Thymus (tissue), 11 donors: ENCODE results near the gene SHANK3. TPM values are rescaled to one million over a fixed set of nuclear protein-coding genes. Genes with fewer than 3 reads are reported as not detected.

Experiments
- DNase-seq, 9 donors: peaks; one replicate each; pipeline ENCODE4 v3.0.0-alpha.2; 2013; ENCODE audit warnings: low spot score in 9 of 9, low read depth in 6 of 9, missing footprints in 1 of 9
- H3K27ac ChIP-seq, 2 donors: one replicate each; pipeline ENCODE4 v1.5.1; 2013; ENCODE audit warnings: control low read depth in 1 of 2, low read depth in 1 of 2, low read length in 1 of 2, mild to moderate bottlenecking in 1 of 2, moderate library complexity in 1 of 2
- H3K27me3 ChIP-seq, 2 donors: one replicate each; pipeline ENCODE4 v1.5.1; 2013; ENCODE audit warnings: low read length in 1 of 2; ENCODE audit not compliant: control insufficient read depth in 2 of 2, insufficient read depth in 1 of 2
- H3K36me3 ChIP-seq, 2 donors: one replicate each; pipeline ENCODE4 v1.5.1; 2013; ENCODE audit warnings: low read length in 1 of 2, mild to moderate bottlenecking in 1 of 2, moderate library complexity in 1 of 2; ENCODE audit not compliant: control insufficient read depth in 2 of 2, insufficient read depth in 2 of 2
- H3K4me1 ChIP-seq, 2 donors: one replicate each; pipeline ENCODE4 v1.5.1; 2013; ENCODE audit warnings: low read length in 2 of 2; ENCODE audit not compliant: control insufficient read depth in 2 of 2, insufficient read depth in 2 of 2
- H3K4me3 ChIP-seq, 2 donors: one replicate each; pipeline ENCODE4 v1.5.1; 2013; ENCODE audit warnings: low read length in 2 of 2, control low read depth in 1 of 2, mild to moderate bottlenecking in 1 of 2
- H3K9me3 ChIP-seq, 2 donors: one replicate each; pipeline ENCODE4 v1.5.1; 2013; ENCODE audit warnings: low read length in 1 of 2, mild to moderate bottlenecking in 1 of 2; ENCODE audit not compliant: control insufficient read depth in 2 of 2, insufficient read depth in 1 of 2
- WGBS: extraction: QIAGEN DNeasy Blood & Tissue Kit; methylation state at CpG from one replicate; pipeline ENCODE4 v1.1.7; 2013; 5-methylcytosine and 5-hydroxymethylcytosine counted together
- polyA plus RNA-seq: library from polyadenylated mRNA; stranded (reverse); fragments of 200-250 nt; gene quantifications from one replicate; pipeline ENCODE4 v1.2.3, GENCODE V29; 2013
- total RNA-seq: library from RNA; stranded (reverse); fragments of 120-200 nt; gene quantifications from one replicate; pipeline ENCODE4 v1.2.4, GENCODE V29; 2013
- donor health status: healthy.

SHANK3 gene
- total and polyA plus RNA-seq, 2 donors: 0.61 to 8.6 TPM

- peaks cover 0 to 6% of the 10 kb centered on the region in 2 donors for H3K4me1 ChIP-seq
- H3K9me3 ChIP-seq: peaks cover 2 to 11% of the 10 kb centered on the region in 2 donors
- H3K36me3 ChIP-seq: no peaks in the 10 kb centered on the region
- no peak overlapping the region for H3K27ac ChIP-seq
- no peaks in the 10 kb centered on the region for H3K27me3 ChIP-seq
- H3K4me3 ChIP-seq: no peak overlapping the region
- WGBS: 95% methylated on average over 6 of the region's 6 CpGs
- DNase-seq: no peak
Measured at GRCh38 chr22:50683994-50684371, 11.4 kb downstream of the SHANK3 start.

- Histone ChIP-seq H3K9me3 (peaks cover 1 to 7% of the 10 kb centered on the region in 2 donors), H3K27me3 (no peaks in the 10 kb centered on the region), H3K4me3 (no peak overlapping the region), H3K4me1 (peaks cover 0 to 6% of the 10 kb centered on the region in 2 donors), H3K36me3 (no peaks in the 10 kb centered on the region), H3K27ac (no peak overlapping the region)
- no peak for DNase-seq
- WGBS: 96% methylated on average over 8 of the region's 8 CpGs
Measured at GRCh38 chr22:50684501-50684900, 11.9 kb downstream of the SHANK3 start.

- WGBS: 90% methylated on average over 10 of the region's 10 CpGs
- H3K27ac ChIP-seq: no peak overlapping the region
- peaks cover 0 to 6% of the 10 kb centered on the region in 2 donors for H3K4me1 ChIP-seq
- no peak for DNase-seq
- peaks cover 1 to 7% of the 10 kb centered on the region in 2 donors for H3K9me3 ChIP-seq
- no peaks in the 10 kb centered on the region for H3K36me3 ChIP-seq
- H3K4me3 ChIP-seq: no peak overlapping the region
- H3K27me3 ChIP-seq: no peaks in the 10 kb centered on the region
Measured at GRCh38 chr22:50684986-50685385, 12.4 kb downstream of the SHANK3 start.

- Histone ChIP-seq H3K4me3 (no peak overlapping the region), H3K4me1 (peaks cover 0 to 6% of the 10 kb centered on the region in 2 donors), H3K27me3 (no peaks in the 10 kb centered on the region), H3K36me3 (no peaks in the 10 kb centered on the region), H3K27ac (no peak overlapping the region), H3K9me3 (peaks cover 1 to 7% of the 10 kb centered on the region in 2 donors)
- WGBS: 71% methylated on average over 9 of the region's 9 CpGs
- no peak for DNase-seq
Measured at GRCh38 chr22:50686794-50687193, 14.2 kb downstream of the SHANK3 start.

- H3K4me1 ChIP-seq: peaks cover 0 to 6% of the 10 kb centered on the region in 2 donors
- H3K36me3 ChIP-seq: no peaks in the 10 kb centered on the region
- no peak overlapping the region for H3K4me3 ChIP-seq
- no peak for DNase-seq
- no peaks in the 10 kb centered on the region for H3K27me3 ChIP-seq
- H3K9me3 ChIP-seq: peaks cover 1 to 6% of the 10 kb centered on the region in 2 donors
- WGBS: 95% methylated on average over 10 of the region's 10 CpGs
- H3K27ac ChIP-seq: no peak overlapping the region
Measured at GRCh38 chr22:50687829-50688228, 15.2 kb downstream of the SHANK3 start.

DNA sequence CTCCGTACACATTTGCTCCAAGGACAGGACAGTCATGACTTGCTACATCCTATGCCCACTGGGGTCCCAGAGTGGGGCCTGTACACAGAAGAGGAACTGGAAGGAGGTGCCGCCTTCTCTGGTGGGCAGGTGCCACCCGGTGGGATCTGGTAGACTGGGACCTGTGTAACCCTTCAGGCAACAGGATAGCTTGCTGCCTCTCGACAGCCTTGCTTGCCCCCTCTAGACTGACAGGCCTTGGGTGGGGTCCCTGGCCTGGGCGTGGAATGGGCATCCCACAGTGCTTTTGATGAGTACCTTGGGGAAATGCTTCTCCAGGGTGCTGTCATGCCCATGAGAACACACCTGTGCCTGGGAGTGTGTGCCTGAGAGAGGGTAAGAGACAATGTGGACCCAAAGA, 15.8 kb downstream of the SHANK3 start:
- Histone ChIP-seq H3K27ac (no peak overlapping the region), H3K27me3 (no peaks in the 10 kb centered on the region), H3K4me1 (peaks cover 0 to 6% of the 10 kb centered on the region in 2 donors), H3K4me3 (no peak overlapping the region), H3K9me3 (peaks cover under 1 to 1% of the 10 kb centered on the region in 2 donors), H3K36me3 (no peaks in the 10 kb centered on the region)
- 90% methylated on average over 5 of the region's 5 CpGs for WGBS
- DNase-seq: no peak

DNA sequence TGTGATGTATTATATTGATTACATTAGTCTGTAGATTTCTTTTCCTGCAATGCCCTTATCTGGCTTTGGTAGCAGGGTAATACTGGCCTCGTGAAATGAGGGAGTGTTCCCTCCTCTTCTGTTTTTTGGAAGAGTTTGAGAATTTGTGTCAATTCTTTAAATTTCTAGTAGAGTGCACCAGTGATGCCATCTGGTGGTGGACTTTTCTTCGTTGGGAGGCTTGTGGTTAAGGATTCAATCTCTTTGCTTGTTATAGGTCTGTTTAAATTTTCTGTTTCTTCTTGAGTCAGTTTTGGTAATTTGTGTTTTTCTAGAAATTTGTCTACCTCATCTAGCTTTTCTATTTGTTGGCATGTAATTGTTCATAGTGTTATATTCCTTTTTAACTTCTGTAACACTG, 18.9 kb downstream of the SHANK3 start:
- H3K36me3 ChIP-seq: no peaks in the 10 kb centered on the region
- H3K9me3 ChIP-seq: peaks cover 0 to 1% of the 10 kb centered on the region in 2 donors
- H3K4me1 ChIP-seq: peaks cover 0 to 6% of the 10 kb centered on the region in 2 donors
- 67% methylated on average over 2 of the region's 2 CpGs for WGBS
- H3K27me3 ChIP-seq: no peaks in the 10 kb centered on the region
- H3K27ac ChIP-seq: no peak overlapping the region
- H3K4me3 ChIP-seq: no peak overlapping the region
- peak in 4 of 9 donors; percentile 23 to 39 (median 28) for DNase-seq

DNA sequence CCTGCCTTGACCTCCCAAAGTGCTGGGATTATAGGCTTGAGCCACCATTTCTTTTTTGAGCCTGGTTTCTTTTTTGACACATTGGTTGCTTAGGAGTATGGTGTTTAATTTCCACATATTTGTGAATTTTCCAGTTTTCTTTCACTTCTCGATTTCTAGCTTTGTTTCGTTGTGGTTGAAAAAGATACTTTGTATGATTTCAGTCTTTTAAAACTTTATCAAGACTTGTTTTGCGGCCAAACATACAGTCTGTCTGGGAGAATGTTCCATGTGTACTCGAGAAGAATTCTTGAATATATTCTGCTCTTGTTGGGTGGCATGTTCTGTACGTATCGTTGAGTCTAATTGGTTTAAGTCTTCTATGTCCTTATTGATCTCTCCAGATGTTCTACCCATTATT, 20.8 kb downstream of the SHANK3 start:
- Histone ChIP-seq H3K9me3 (no peaks in the 10 kb centered on the region), H3K4me3 (no peak overlapping the region), H3K27me3 (no peaks in the 10 kb centered on the region), H3K27ac (no peak overlapping the region), H3K4me1 (no peaks in the 10 kb centered on the region), H3K36me3 (no peaks in the 10 kb centered on the region)
- WGBS: 96% methylated on average over 6 of the region's 6 CpGs
- DNase-seq: no peak

DNA sequence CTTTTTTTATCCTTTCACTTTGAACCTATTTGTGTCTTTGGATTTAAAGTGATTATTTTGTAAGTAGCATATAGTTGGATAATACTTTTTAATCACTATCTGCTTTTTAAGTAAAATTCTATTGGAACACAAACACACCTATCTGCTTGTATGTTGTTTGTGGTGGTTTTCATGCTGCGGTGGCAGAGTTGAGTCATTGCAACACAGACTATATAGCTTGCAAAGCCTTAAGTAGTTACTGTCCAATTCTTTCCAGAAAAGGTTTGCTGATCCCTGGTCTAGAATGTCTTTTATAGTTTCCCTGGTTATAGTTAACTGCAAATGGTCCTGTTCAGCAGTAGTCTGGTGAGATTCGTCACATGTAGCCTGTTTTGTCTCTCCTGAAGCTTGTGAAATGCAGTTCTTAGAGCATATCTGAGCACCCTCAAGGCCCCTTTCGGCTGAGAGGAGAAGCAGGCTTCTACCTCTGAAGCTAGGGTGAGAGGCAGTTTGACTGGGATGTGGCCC, 21.5 kb downstream of the SHANK3 start:
- no peaks in the 10 kb centered on the region for H3K36me3 ChIP-seq
- H3K4me3 ChIP-seq: no peak overlapping the region
- H3K27ac ChIP-seq: no peak overlapping the region
- no peaks in the 10 kb centered on the region for H3K9me3 ChIP-seq
- WGBS: 97% methylated on average over 3 of the region's 3 CpGs
- no peaks in the 10 kb centered on the region for H3K27me3 ChIP-seq
- no peak for DNase-seq
- H3K4me1 ChIP-seq: no peaks in the 10 kb centered on the region
